SK-N-SH (cell line): Measurements from ENCODE around the gene MYO9A. TPM values are rescaled to one million over a fixed set of nuclear protein-coding genes. Genes with fewer than 3 reads are reported as not detected.

Source experiments
- CTCF ChIA-PET: fragments of 300-600, 350-600 bp; formaldehyde crosslinking; extraction: SDS; loops from one replicate; lab custom pipeline; 2021; lab: Yijun Ruan, JAX
- POLR2A ChIA-PET: fragments of 350-600 bp; sonication (Branson Sonifier 250); formaldehyde crosslinking; extraction: SDS; loops from one replicate; lab custom pipeline; 2020; ENCODE audit warnings: antibody characterized with exemption, inconsistent platforms; lab: Yijun Ruan, JAX
- DNase-seq: peaks from one replicate; pipeline ENCODE4 v3.0.0; 2012
- H2AFZ ChIP-seq: fragments of 200-600 bp; sonication (generic); 2 replicates; pipeline ENCODE4 v1.8.1; 2016; ENCODE audit warnings: antibody characterized with exemption, mild to moderate bottlenecking, low read depth
- H3F3A ChIP-seq: fragments of 200-600 bp; sonication (generic); replicated peaks from 2 replicates; pipeline ENCODE3; 2016; ENCODE audit warnings: antibody characterized with exemption, mild to moderate bottlenecking; ENCODE audit not compliant: insufficient read depth
- H3K27ac ChIP-seq, 2 experiments: fragments of 200-500 bp in 1 of 2; fragments of 200-600 bp in 1 of 2; sonication (Bioruptor generic) in 1 of 2; sonication (generic), shearing (Covaris generic) in 1 of 2; 2 replicates each; pipeline versions ENCODE4 v1.5.1 to v1.6.1; 2014 to 2016; ENCODE audit warnings: low read depth in 2 of 2, inconsistent platforms in 1 of 2, low read length in 1 of 2, mild to moderate bottlenecking in 1 of 2, mixed read lengths in 1 of 2
- H3K27me3 ChIP-seq: fragments of 200-600 bp; sonication (generic), shearing (Covaris generic); 2 replicates; pipeline ENCODE4 v1.6.1; 2016; ENCODE audit warnings: mixed run types; ENCODE audit not compliant: insufficient read depth
- H3K36me3 ChIP-seq, 2 experiments: fragments of 200-500 bp in 1 of 2; fragments of 200-600 bp in 1 of 2; sonication (Bioruptor generic) in 1 of 2; sonication (generic) in 1 of 2; replicated peaks in 1 of 2; 2 replicates each; pipeline versions ENCODE3 to v1.5.1; 2014 to 2016; ENCODE audit warnings: low read length in 1 of 2, mild to moderate bottlenecking in 1 of 2; ENCODE audit not compliant: insufficient read depth in 2 of 2, control insufficient read depth in 1 of 2
- H3K4me1 ChIP-seq, 2 experiments: fragments of 200-500 bp in 1 of 2; fragments of 200-600 bp in 1 of 2; sonication (Bioruptor generic) in 1 of 2; sonication (generic), shearing (Covaris generic) in 1 of 2; 2 replicates each; pipeline versions ENCODE4 v1.5.1 to v1.6.1; 2014 to 2016; ENCODE audit warnings: low read depth in 1 of 2, low read length in 1 of 2, mixed run types in 1 of 2; ENCODE audit not compliant: insufficient read depth in 2 of 2, control insufficient read depth in 1 of 2
- H3K4me2 ChIP-seq: fragments of 200-600 bp; sonication (generic), shearing (Covaris generic); 2 replicates; pipeline ENCODE4 v1.6.1; 2017; ENCODE audit warnings: mixed run types
- H3K4me3 ChIP-seq, 2 experiments: fragments of 200-500 bp in 1 of 2; fragments of 200-600 bp in 1 of 2; sonication (Bioruptor generic) in 1 of 2; sonication (generic), shearing (Covaris generic) in 1 of 2; 2 replicates each; pipeline versions ENCODE4 v1.5.1 to v1.8.1; 2014 to 2016; ENCODE audit warnings: low read depth in 2 of 2, inconsistent platforms in 1 of 2, low read length in 1 of 2, mild to moderate bottlenecking in 1 of 2, mixed read lengths in 1 of 2, moderate library complexity in 1 of 2
- H3K79me2 ChIP-seq: fragments of 200-600 bp; sonication (generic); 2 replicates; pipeline ENCODE4 v1.8.1; 2017; ENCODE audit warnings: mild to moderate bottlenecking; ENCODE audit not compliant: insufficient read depth
- H3K9ac ChIP-seq: fragments of 200-600 bp; sonication (generic); 2 replicates; pipeline ENCODE4 v1.6.1; 2017; ENCODE audit warnings: mixed run types
- H3K9me2 ChIP-seq: fragments of 200-600 bp; sonication (generic); 2 replicates; pipeline ENCODE4 v1.6.1; 2017; ENCODE audit warnings: mixed run types
- H3K9me3 ChIP-seq: fragments of 200-600 bp; sonication (generic); 2 replicates; pipeline ENCODE4 v1.6.1; 2017; ENCODE audit warnings: mixed run types, mild to moderate bottlenecking, moderate library complexity
- H4K20me1 ChIP-seq: fragments of 200-600 bp; sonication (generic); 2 replicates; pipeline ENCODE4 v1.6.1; 2017; ENCODE audit warnings: mild to moderate bottlenecking, mixed run types; ENCODE audit not compliant: insufficient read depth
- ELF1 ChIP-seq: IDR thresholded peaks from 2 replicates; pipeline ENCODE4 v1.4.0; 2012
- FOXM1 ChIP-seq: IDR thresholded peaks from 2 replicates; pipeline ENCODE4 v1.4.0; 2012; ENCODE audit warnings: low read depth, mild to moderate bottlenecking
- GABPA ChIP-seq: IDR thresholded peaks from 2 replicates; pipeline ENCODE4 v1.4.0; 2012; ENCODE audit warnings: low read depth, mild to moderate bottlenecking
- NFIC ChIP-seq: IDR thresholded peaks from 2 replicates; pipeline ENCODE4 v1.4.0; 2012; ENCODE audit warnings: borderline replicate concordance
- RCOR1 ChIP-seq: fragments of 150-350 bp; IDR thresholded peaks from 2 replicates; pipeline ENCODE4 v1.6.1; 2017; ENCODE audit warnings: antibody characterized with exemption, low read length
- RFX5 ChIP-seq: IDR thresholded peaks from 2 replicates; pipeline ENCODE4 v1.6.1; 2012; ENCODE audit warnings: mild to moderate bottlenecking, improper control_type of control experiment, low read length
- RXRA ChIP-seq: IDR thresholded peaks from 2 replicates; pipeline ENCODE4 v1.4.0; 2012; ENCODE audit warnings: low read depth, mild to moderate bottlenecking, borderline replicate concordance
- YY1 ChIP-seq: IDR thresholded peaks from 2 replicates; pipeline ENCODE4 v1.4.0; 2012; ENCODE audit warnings: low read depth, mild to moderate bottlenecking
- ZBTB33 ChIP-seq: IDR thresholded peaks from 2 replicates; pipeline ENCODE4 v1.4.0; 2012; ENCODE audit warnings: low read depth, borderline replicate concordance
- WGBS: methylation state at CpG from one replicate; pipeline ENCODE4 v1.1.6; 2017; ENCODE audit warnings: low lambda C conversion rate; 5-methylcytosine and 5-hydroxymethylcytosine counted together
- polyA plus RNA-seq, 3 experiments: library from polyadenylated mRNA; depleted of rRNA; stranded (reverse); fragments of >200 nt; gene quantifications; 2 replicates each; pipeline ENCODE4 v1.2.3, GENCODE V29; 2012
- TF ChIP-seq, protein P1 (sequence below): IDR thresholded peaks from 2 replicates; pipeline ENCODE4 v1.6.1; 2012; ENCODE audit warnings: mild to moderate bottlenecking, low read depth, low read length, moderate library complexity
- TF ChIP-seq, protein P2 (sequence below): IDR thresholded peaks from 2 replicates; pipeline ENCODE4; 2012

MYO9A gene
- polyA plus RNA-seq, 1 of the 3 experiments (the other 2 are of a cell fraction) = 4.1 TPM

- TF ChIP-seq, protein P1, sequence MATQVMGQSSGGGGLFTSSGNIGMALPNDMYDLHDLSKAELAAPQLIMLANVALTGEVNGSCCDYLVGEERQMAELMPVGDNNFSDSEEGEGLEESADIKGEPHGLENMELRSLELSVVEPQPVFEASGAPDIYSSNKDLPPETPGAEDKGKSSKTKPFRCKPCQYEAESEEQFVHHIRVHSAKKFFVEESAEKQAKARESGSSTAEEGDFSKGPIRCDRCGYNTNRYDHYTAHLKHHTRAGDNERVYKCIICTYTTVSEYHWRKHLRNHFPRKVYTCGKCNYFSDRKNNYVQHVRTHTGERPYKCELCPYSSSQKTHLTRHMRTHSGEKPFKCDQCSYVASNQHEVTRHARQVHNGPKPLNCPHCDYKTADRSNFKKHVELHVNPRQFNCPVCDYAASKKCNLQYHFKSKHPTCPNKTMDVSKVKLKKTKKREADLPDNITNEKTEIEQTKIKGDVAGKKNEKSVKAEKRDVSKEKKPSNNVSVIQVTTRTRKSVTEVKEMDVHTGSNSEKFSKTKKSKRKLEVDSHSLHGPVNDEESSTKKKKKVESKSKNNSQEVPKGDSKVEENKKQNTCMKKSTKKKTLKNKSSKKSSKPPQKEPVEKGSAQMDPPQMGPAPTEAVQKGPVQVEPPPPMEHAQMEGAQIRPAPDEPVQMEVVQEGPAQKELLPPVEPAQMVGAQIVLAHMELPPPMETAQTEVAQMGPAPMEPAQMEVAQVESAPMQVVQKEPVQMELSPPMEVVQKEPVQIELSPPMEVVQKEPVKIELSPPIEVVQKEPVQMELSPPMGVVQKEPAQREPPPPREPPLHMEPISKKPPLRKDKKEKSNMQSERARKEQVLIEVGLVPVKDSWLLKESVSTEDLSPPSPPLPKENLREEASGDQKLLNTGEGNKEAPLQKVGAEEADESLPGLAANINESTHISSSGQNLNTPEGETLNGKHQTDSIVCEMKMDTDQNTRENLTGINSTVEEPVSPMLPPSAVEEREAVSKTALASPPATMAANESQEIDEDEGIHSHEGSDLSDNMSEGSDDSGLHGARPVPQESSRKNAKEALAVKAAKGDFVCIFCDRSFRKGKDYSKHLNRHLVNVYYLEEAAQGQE = no peak
- no peak for TF ChIP-seq FOXM1
- TF ChIP-seq RFX5 = no peak
- no peak for TF ChIP-seq YY1
- no peak for TF ChIP-seq RCOR1
- no peak for TF ChIP-seq RXRA
- TF ChIP-seq ELF1 = no peak
- no peak for TF ChIP-seq GABPA
- TF ChIP-seq ZBTB33 = no peak
- TF ChIP-seq, protein P2, sequence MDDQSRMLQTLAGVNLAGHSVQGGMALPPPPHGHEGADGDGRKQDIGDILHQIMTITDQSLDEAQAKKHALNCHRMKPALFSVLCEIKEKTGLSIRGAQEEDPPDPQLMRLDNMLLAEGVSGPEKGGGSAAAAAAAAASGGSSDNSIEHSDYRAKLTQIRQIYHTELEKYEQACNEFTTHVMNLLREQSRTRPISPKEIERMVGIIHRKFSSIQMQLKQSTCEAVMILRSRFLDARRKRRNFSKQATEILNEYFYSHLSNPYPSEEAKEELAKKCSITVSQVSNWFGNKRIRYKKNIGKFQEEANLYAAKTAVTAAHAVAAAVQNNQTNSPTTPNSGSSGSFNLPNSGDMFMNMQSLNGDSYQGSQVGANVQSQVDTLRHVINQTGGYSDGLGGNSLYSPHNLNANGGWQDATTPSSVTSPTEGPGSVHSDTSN = no peak
- TF ChIP-seq, all 33 proteins: peak for 0
These were observed 306.8 kb downstream of the MYO9A start (continued) for GRCh38 chr15:71811036-71811736.

- CTCF ChIA-PET = interaction anchor here (1.0 to 4.1 kb wide), 2 partner anchors 27 to 346 kb away, joined by 3 to 15 read pairs; no protein-coding TSS in a partner anchor
- no peaks in the 10 kb centered on the region for H3K27me3 ChIP-seq
- peaks cover 18 to 21% of the 10 kb centered on the region in 2 experiments; a peak in 3 of 4 replicates for H3K4me1 ChIP-seq
- no peak within 1 kb of the TSS for H3K27ac ChIP-seq
- no peaks in the 10 kb centered on the region for H3K36me3 ChIP-seq
- TF ChIP-seq NFIC = no peak
- no peaks in the 10 kb centered on the region for H4K20me1 ChIP-seq
- H3K4me2 ChIP-seq = no peak within 1 kb of the TSS
- no peak within 1 kb of the TSS for H2AFZ ChIP-seq
- H3K9me2 ChIP-seq = no peaks in the 10 kb centered on the region
- peak; percentile 20 for DNase-seq
- POLR2A ChIA-PET = no interaction called here
- H3F3A ChIP-seq = no peaks in the 10 kb centered on the region
- H3K79me2 ChIP-seq = no peaks in the 10 kb centered on the region
- no peak within 1 kb of the TSS for H3K4me3 ChIP-seq
- 92% methylated on average over 14 of the region's 16 CpGs for WGBS
- H3K9ac ChIP-seq = no peak within 1 kb of the TSS
- no peaks in the 10 kb centered on the region for H3K9me3 ChIP-seq
These were observed 307.5 kb downstream of the MYO9A start, which contains the start of gene NR2E3 for GRCh38 chr15:71810256-71811035. Gene NR2E3, plus strand, starts transcription at chr15:71810554. Its CDS starts 190 bp downstream, at chr15:71810744.
